Natural killer cell (primary cell): Measurements from ENCODE around the gene SCNN1A. TPM values are rescaled to one million over a fixed set of nuclear protein-coding genes. Genes with fewer than 3 reads are reported as not detected.

ENCODE experiments used
- ATAC-seq, 3 donors: fragments of 150-1000 bp in 2 of 3; fragments of 200-7000 bp in 1 of 3; cut with Tn5 transposase; 1 replicate in 1 of 3; 2 replicates in 2 of 3; pipeline ENCODE4 v1.10.0; 2021; ENCODE audit warnings: mild to moderate bottlenecking in 2 of 3, moderate library complexity in 2 of 3
- DNase-seq, 2 donors: peaks; one replicate each; pipeline versions ENCODE4 v3.0.0 to v3.0.0-alpha.2; 2013 to 2021; ENCODE audit warnings: mixed read lengths in 1 of 2
- H3K27ac ChIP-seq: one replicate; pipeline ENCODE4 v1.5.1; 2013; ENCODE audit warnings: mild to moderate bottlenecking, low read length
- H3K27me3 ChIP-seq: one replicate; pipeline ENCODE4 v1.6.1; 2013; ENCODE audit warnings: low read length; ENCODE audit not compliant: control insufficient read depth, insufficient read depth
- H3K36me3 ChIP-seq: one replicate; pipeline ENCODE4 v1.6.1; 2013; ENCODE audit warnings: low read length; ENCODE audit not compliant: control insufficient read depth, insufficient read depth
- H3K4me1 ChIP-seq: one replicate; pipeline ENCODE4 v1.6.1; 2013; ENCODE audit warnings: low read length; ENCODE audit not compliant: control insufficient read depth, insufficient read depth
- H3K4me3 ChIP-seq: one replicate; pipeline ENCODE4 v1.5.1; 2013; ENCODE audit warnings: low read length
- H3K9me3 ChIP-seq: one replicate; pipeline ENCODE4 v1.6.1; 2013; ENCODE audit warnings: low read length; ENCODE audit not compliant: control insufficient read depth, insufficient read depth
- H3K27ac Mint-ChIP-seq, 2 donors: one replicate each; pipeline ENCODE4 v1.8.0; 2022; ENCODE audit warnings: mild to moderate bottlenecking in 2 of 2, mixed read lengths in 2 of 2, moderate library complexity in 1 of 2
- H3K27me3 Mint-ChIP-seq, 2 donors: one replicate each; pipeline ENCODE4 v1.8.0; 2022; ENCODE audit warnings: low read depth in 2 of 2, mixed read lengths in 2 of 2
- H3K36me3 Mint-ChIP-seq: one replicate; pipeline ENCODE4 v1.8.0; 2022; ENCODE audit warnings: mixed read lengths
- H3K4me1 Mint-ChIP-seq, 2 donors: one replicate each; pipeline ENCODE4 v1.8.0; 2022; ENCODE audit warnings: mixed read lengths in 2 of 2
- H3K4me3 Mint-ChIP-seq: one replicate; pipeline ENCODE4 v1.8.0; 2022; ENCODE audit warnings: mild to moderate bottlenecking, moderate library complexity, mixed read lengths
- H3K9me3 Mint-ChIP-seq, 2 donors: one replicate each; pipeline ENCODE4 v1.8.0; 2022; ENCODE audit warnings: mixed read lengths in 2 of 2
- CTCF ChIP-seq: fragments of 200-600 bp; IDR thresholded peaks from one replicate; pipeline ENCODE4 v1.8.0; 2022; ENCODE audit warnings: antibody characterized with exemption
- WGBS: methylation state at CpG from one replicate; pipeline ENCODE4 v1.1.7; 2013; ENCODE audit warnings: missing lambda C conversion rate; ENCODE audit not compliant: insufficient coverage; 5-methylcytosine and 5-hydroxymethylcytosine counted together
- intact Hi-C: fragments of 100-400 bp; cut with micrococcal nuclease; formaldehyde crosslinking; loops from one replicate; pipeline ENCODE4 v1.14.2; 2022
- total RNA-seq, 4 donors: library from RNA; stranded (reverse); fragments of 120-200 nt in 1 of 4; gene quantifications; one replicate each; pipeline versions ENCODE4 v1.2.3 to v1.2.4, GENCODE V29; 2013 to 2022

SCNN1A gene
- total RNA-seq, 3 donors from 2014 or later (not counting 1 experiment from before 2014, with no cell fraction given) = 1.5 to 3.0 (median 1.5) TPM

GRCh38 chr12:6321905-6322304 is 53.5 kb downstream of the SCNN1A start:
- Histone ChIP-seq H3K4me1 (peaks cover 62% of the 10 kb centered on the region), H3K27ac (no peak overlapping the region), H3K36me3 (peaks cover 5% of the 10 kb centered on the region), H3K27me3 (no peaks in the 10 kb centered on the region), H3K9me3 (no peaks in the 10 kb centered on the region), H3K4me3 (no peak overlapping the region)
- WGBS = 94% methylated on average over 6 of the region's 6 CpGs
- no peaks in the 10 kb centered on the region for H3K27me3 Mint-ChIP-seq
- no peaks in the 10 kb centered on the region for H3K36me3 Mint-ChIP-seq
- H3K27ac Mint-ChIP-seq = peak overlapping the region; percentile 87 to 90
- intact Hi-C loops = loop anchor here (5.0 kb wide), 1 partner anchor 210 kb away; the partner anchor contains the start of gene GAPDH
- ATAC-seq = no peak
- TF ChIP-seq CTCF = no peak
- no peak for DNase-seq
- no peaks in the 10 kb centered on the region for H3K9me3 Mint-ChIP-seq
- no peak overlapping the region for H3K4me3 Mint-ChIP-seq
- H3K4me1 Mint-ChIP-seq = peaks cover 63 to 78% of the 10 kb centered on the region in 2 donors

- Histone ChIP-seq H3K36me3 (no peaks in the 10 kb centered on the region), H3K27ac (no peak overlapping the region), H3K9me3 (no peaks in the 10 kb centered on the region), H3K4me3 (no peak overlapping the region), H3K4me1 (peaks cover 44% of the 10 kb centered on the region), H3K27me3 (no peaks in the 10 kb centered on the region)
- Mint-ChIP-seq H3K9me3 (no peaks in the 10 kb centered on the region), H3K4me1 (peaks cover 41 to 53% of the 10 kb centered on the region in 2 donors), H3K36me3 (no peaks in the 10 kb centered on the region), H3K27ac (no peak overlapping the region), H3K4me3 (no peak overlapping the region), H3K27me3 (no peaks in the 10 kb centered on the region)
- ATAC-seq = no peak
- no peak for TF ChIP-seq CTCF
- 94% methylated on average over 4 of the region's 4 CpGs for WGBS
- no peak for DNase-seq
- intact Hi-C loops = no loop called here
These were observed 55.9 kb downstream of the SCNN1A start for GRCh38 chr12:6319446-6319845.

GRCh38 chr12:6318440-6318879 is 56.9 kb downstream of the SCNN1A start:
- no peak for TF ChIP-seq CTCF
- no peak for DNase-seq

More at GRCh38 chr12:6318440-6318879, 56.9 kb downstream of the SCNN1A start:
- Mint-ChIP-seq H3K9me3 (no peaks in the 10 kb centered on the region), H3K27ac (peak overlapping the region in 1 of 2 donors; percentile 79), H3K4me1 (peaks cover 34 to 43% of the 10 kb centered on the region in 2 donors), H3K27me3 (no peaks in the 10 kb centered on the region), H3K4me3 (peak overlapping the region; percentile 60), H3K36me3 (no peaks in the 10 kb centered on the region)
- Histone ChIP-seq H3K27ac (no peak overlapping the region), H3K4me3 (no peak overlapping the region), H3K27me3 (no peaks in the 10 kb centered on the region), H3K4me1 (peaks cover 35% of the 10 kb centered on the region), H3K36me3 (no peaks in the 10 kb centered on the region), H3K9me3 (no peaks in the 10 kb centered on the region)
- no peak for ATAC-seq
- WGBS = 38% methylated on average over 16 of the region's 16 CpGs
- intact Hi-C loops = no loop called here
